ENCODE results near the gene HMGB2.

- TF ChIP-seq, protein P1, sequence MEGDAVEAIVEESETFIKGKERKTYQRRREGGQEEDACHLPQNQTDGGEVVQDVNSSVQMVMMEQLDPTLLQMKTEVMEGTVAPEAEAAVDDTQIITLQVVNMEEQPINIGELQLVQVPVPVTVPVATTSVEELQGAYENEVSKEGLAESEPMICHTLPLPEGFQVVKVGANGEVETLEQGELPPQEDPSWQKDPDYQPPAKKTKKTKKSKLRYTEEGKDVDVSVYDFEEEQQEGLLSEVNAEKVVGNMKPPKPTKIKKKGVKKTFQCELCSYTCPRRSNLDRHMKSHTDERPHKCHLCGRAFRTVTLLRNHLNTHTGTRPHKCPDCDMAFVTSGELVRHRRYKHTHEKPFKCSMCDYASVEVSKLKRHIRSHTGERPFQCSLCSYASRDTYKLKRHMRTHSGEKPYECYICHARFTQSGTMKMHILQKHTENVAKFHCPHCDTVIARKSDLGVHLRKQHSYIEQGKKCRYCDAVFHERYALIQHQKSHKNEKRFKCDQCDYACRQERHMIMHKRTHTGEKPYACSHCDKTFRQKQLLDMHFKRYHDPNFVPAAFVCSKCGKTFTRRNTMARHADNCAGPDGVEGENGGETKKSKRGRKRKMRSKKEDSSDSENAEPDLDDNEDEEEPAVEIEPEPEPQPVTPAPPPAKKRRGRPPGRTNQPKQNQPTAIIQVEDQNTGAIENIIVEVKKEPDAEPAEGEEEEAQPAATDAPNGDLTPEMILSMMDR (conservative IDR thresholded peaks at IDR 0.05; ENCODE audit: low read length) = no peak
- no peak for TF ChIP-seq EZH2phosphoT487 (IDR thresholded peaks at IDR 0.05; ENCODE audit: borderline replicate concordance, low read depth, low read length)
Observed at GRCh38 chr4:173318240-173318639, 15.9 kb downstream of the HMGB2 start.
